Endothelial cell of umbilical vein (primary cell): ENCODE measurements around the gene PLEKHG5.
"Not testable (repeated sequence)": the region's sequence is repeated elsewhere in the genome, so short reads cannot be mapped to it uniquely, and the experiment has no call there.

Experiments
- CTCF ChIP-seq, 2 donors: IDR thresholded peaks; 1 replicate in 1 of 2; 2 replicates in 1 of 2; pipeline ENCODE4 v1.5.1; 2011; ENCODE audit warnings: low read length in 2 of 2, mild to moderate bottlenecking in 2 of 2, moderate library complexity in 2 of 2, control low read depth in 1 of 2, inconsistent platforms in 1 of 2, low read depth in 1 of 2; ENCODE audit not compliant: insufficient read depth in 1 of 2; ENCODE audit errors: extremely low read depth in 1 of 2
- MYC ChIP-seq: IDR thresholded peaks from one replicate; pipeline ENCODE4 v1.6.1; 2011; ENCODE audit warnings: mild to moderate bottlenecking, low read depth, low read length
- POLR2A ChIP-seq: IDR thresholded peaks from 2 replicates; pipeline ENCODE4 v1.6.1; 2012; ENCODE audit warnings: low read depth, mild to moderate bottlenecking, control low read depth, low read length
- TF ChIP-seq, protein P1 (sequence below): IDR thresholded peaks from 2 replicates; pipeline ENCODE4 v1.6.1; 2011; ENCODE audit not compliant: insufficient read depth, insufficient read length

DNA sequence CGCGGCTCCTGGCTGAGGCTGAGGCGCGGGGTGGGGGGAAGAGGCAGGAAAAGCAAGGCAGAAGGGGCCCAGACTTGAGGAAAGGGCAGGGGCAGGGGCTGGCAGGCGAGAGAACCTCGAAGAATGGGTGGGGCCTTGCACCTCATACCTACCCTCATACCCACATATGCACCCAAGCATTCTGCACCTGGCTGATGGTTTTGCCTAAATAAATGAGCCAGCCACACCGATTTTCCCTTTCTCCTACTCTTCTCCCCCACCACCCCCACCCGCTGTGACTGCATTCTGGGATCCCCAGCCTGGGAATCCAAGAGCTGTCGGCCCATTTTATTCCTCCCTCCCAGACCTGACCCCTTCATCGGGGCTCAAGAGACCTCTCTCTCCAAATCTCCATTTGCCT is 41.0 kb downstream of the PLEKHG5 start:
- TF ChIP-seq MYC; CTCF (IDR thresholded peaks at IDR 0.05; ENCODE audit: extremely low read depth in 1 of 2, insufficient read depth in 1 of 2, low read depth in 1 of 2, low read length in 2 of 2); POLR2A: not testable (repeated sequence)
- TF ChIP-seq, protein P1, sequence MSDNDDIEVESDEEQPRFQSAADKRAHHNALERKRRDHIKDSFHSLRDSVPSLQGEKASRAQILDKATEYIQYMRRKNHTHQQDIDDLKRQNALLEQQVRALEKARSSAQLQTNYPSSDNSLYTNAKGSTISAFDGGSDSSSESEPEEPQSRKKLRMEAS: not testable (repeated sequence)
